KMS-11 (cell line): Measurements from ENCODE around the gene TUBA4A.
A peak's percentile ranks its signal among the peaks of the same experiment; 100 is the strongest.

Source experiments
- H2AFZ ChIP-seq: fragments of 200-600 bp; sonication (generic); 2 replicates; pipeline ENCODE4 v1.6.1; 2016; ENCODE audit warnings: antibody characterized with exemption, mixed run types, low read depth
- H3K27ac ChIP-seq: fragments of 200-600 bp; sonication (generic); 2 replicates; pipeline ENCODE4 v1.6.1; 2016; ENCODE audit warnings: mild to moderate bottlenecking, mixed run types
- H3K27me3 ChIP-seq: fragments of 200-600 bp; sonication (generic); 2 replicates; pipeline ENCODE4 v1.6.1; 2017; ENCODE audit warnings: mild to moderate bottlenecking, low read depth, mixed run types, moderate library complexity; ENCODE audit not compliant: insufficient read depth
- H3K36me3 ChIP-seq: fragments of 200-600 bp; sonication (generic); 2 replicates; pipeline ENCODE4 v1.6.1; 2017; ENCODE audit warnings: mild to moderate bottlenecking, mixed run types; ENCODE audit not compliant: insufficient read depth
- H3K4me1 ChIP-seq: fragments of 200-600 bp; sonication (generic); 2 replicates; pipeline ENCODE4 v1.6.1; 2016; ENCODE audit warnings: mild to moderate bottlenecking, low read depth, mixed run types; ENCODE audit not compliant: poor library complexity, severe bottlenecking
- H3K4me2 ChIP-seq: fragments of 200-600 bp; sonication (generic); 2 replicates; pipeline ENCODE4 v1.7.0; 2016; ENCODE audit warnings: mild to moderate bottlenecking, mixed run types
- H3K4me3 ChIP-seq: fragments of 200-600 bp; sonication (generic); IDR thresholded peaks from 2 replicates; pipeline ENCODE4 v1.6.1; 2017; ENCODE audit warnings: low read depth, low read length, mixed read lengths; ENCODE audit not compliant: insufficient read depth
- H3K79me2 ChIP-seq: fragments of 200-600 bp; sonication (generic); 2 replicates; pipeline ENCODE4 v1.6.1; 2016; ENCODE audit warnings: low read depth, mixed run types; ENCODE audit not compliant: insufficient read depth
- H3K9ac ChIP-seq: fragments of 200-600 bp; sonication (generic); 2 replicates; pipeline ENCODE4 v1.6.1; 2016; ENCODE audit warnings: mild to moderate bottlenecking, mixed run types
- H4K20me1 ChIP-seq: fragments of 200-600 bp; sonication (generic); 2 replicates; pipeline ENCODE4 v1.6.1; 2016; ENCODE audit warnings: mild to moderate bottlenecking, mixed run types; ENCODE audit not compliant: insufficient read depth
- TF ChIP-seq, protein P1 (sequence below): fragments of 200-600 bp; sonication (generic); conservative IDR thresholded peaks from 2 replicates; pipeline ENCODE4 v1.6.1; 2017; ENCODE audit warnings: low read depth, mild to moderate bottlenecking, antibody characterized with exemption, low read length, moderate library complexity, mixed read lengths

Gene TUBA4A

DNA sequence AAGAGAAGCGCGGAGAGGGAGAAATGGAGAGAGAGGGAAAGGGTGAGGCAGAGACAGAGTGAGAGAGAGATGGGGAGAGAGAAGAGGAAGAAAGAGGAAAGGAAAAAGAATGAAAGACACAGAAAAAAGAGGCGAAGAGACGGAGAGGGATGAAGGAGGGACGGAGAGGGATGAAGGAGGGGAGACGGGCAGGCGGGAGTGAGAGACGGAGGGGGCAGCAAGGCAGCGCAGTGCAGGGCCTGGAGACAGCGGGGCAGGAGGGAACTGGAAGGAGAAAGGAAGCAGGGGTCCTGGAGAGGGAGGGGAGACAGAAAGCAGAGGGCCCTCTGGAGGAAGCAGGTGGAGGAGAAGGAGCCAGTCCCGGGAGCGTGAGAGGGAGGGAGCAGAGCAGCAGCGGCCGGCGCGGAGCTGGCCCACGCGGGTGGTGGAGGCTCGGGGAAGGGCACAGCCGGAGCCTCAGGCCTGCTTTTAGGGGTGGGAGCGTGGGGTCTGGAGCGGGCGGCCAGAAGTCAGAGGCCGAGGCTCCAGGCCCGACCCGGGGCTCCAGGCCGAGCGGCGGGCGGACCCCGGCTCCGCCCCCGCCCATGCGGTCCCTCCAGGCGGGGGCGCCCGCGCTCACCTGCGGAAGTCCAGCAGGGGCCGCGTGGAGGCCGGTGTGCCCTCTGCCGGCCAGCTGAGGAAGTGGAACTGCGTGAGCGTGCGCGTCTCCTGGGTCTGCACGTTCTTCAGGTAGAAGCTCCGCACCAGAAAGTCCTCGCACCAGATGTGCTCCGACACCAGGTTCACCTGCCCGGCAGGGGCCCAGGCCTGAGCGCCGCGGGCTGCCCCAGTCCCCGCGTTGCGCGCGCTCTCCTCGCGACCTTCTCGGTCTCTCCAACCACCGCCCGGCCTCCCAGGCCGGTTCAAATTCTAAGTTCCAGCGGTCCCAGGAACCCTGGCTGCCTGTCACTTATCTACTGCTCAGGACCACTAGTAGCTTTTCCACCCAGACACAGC, 40.9 kb upstream of the TUBA4A start:
- Histone ChIP-seq H3K4me2 (peak overlapping the region; percentile 86), H3K9ac (peak overlapping the region; percentile 54; the same call in 1 of the 2 replicates), H3K27me3 (peaks cover 23% of the 10 kb centered on the region; the same call in 1 of the 2 replicates), H3K36me3 (no peaks in the 10 kb centered on the region), H3K79me2 (no peaks in the 10 kb centered on the region), H3K4me3 (no peak overlapping the region), H2AFZ (peak overlapping the region; percentile 83), H3K4me1 (peaks cover 7% of the 10 kb centered on the region), H4K20me1 (no peaks in the 10 kb centered on the region), H3K27ac (no peak overlapping the region)
- TF ChIP-seq, protein P1, sequence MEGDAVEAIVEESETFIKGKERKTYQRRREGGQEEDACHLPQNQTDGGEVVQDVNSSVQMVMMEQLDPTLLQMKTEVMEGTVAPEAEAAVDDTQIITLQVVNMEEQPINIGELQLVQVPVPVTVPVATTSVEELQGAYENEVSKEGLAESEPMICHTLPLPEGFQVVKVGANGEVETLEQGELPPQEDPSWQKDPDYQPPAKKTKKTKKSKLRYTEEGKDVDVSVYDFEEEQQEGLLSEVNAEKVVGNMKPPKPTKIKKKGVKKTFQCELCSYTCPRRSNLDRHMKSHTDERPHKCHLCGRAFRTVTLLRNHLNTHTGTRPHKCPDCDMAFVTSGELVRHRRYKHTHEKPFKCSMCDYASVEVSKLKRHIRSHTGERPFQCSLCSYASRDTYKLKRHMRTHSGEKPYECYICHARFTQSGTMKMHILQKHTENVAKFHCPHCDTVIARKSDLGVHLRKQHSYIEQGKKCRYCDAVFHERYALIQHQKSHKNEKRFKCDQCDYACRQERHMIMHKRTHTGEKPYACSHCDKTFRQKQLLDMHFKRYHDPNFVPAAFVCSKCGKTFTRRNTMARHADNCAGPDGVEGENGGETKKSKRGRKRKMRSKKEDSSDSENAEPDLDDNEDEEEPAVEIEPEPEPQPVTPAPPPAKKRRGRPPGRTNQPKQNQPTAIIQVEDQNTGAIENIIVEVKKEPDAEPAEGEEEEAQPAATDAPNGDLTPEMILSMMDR = peak; percentile 86

DNA sequence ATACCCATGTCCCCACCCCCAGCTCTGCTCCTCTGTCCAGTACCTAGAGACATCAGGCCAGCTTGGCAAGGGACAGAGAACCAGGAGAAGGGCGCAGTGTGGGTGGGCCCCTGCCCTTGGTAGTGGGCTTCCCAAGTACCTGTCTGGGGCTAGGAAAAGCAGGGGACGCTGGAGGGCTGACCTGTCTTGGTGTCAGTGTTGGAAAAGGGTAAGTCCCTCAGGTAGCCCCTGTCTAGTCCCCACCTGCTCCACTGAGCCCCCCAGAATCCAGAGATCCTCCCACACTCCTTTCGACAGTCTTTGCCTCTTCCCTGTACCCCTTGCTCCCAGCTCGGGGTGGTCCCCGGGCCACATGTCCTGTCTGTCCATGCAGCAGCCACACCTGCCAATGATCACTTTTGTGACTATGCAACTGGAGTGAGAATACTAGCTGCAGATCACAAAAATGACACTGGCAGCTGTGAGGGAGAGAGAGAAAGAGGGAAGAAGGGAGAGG, 40.1 kb upstream of the TUBA4A start:
- Histone ChIP-seq H3K4me2 (no peak overlapping the region), H3K27ac (no peak overlapping the region), H4K20me1 (no peaks in the 10 kb centered on the region), H3K36me3 (no peaks in the 10 kb centered on the region), H3K9ac (no peak overlapping the region), H3K27me3 (peaks cover 17% of the 10 kb centered on the region; the same call in 1 of the 2 replicates), H3K4me1 (peaks cover 7% of the 10 kb centered on the region), H3K79me2 (no peaks in the 10 kb centered on the region), H3K4me3 (no peak overlapping the region), H2AFZ (peak overlapping the region; percentile 83; the same call in 1 of the 2 replicates)
- TF ChIP-seq, protein P1 = no peak

DNA sequence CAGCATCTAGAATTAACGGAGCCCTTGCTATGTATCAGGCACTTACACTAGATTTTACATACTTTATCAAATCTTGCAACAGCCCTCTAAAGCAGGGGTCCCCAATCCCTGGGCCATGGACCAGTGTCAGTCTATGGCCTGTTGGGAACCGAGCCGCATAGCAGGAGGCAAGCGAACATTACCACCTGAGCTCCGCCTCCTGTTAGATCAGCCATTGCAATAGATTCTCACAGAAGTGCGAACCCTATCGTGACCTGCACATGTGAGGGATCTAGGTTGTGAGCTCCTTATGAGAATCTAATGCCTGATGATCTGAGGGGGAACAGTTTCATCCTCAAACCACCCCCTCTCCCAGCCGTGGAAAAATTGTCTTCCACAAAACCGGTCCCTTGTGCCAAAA, 38.9 kb upstream of the TUBA4A start:
- Histone ChIP-seq H4K20me1 (no peaks in the 10 kb centered on the region), H3K27ac (no peak overlapping the region), H3K27me3 (peaks cover 15% of the 10 kb centered on the region; the same call in 1 of the 2 replicates), H3K4me2 (no peak overlapping the region), H3K36me3 (no peaks in the 10 kb centered on the region), H3K4me1 (peaks cover 7% of the 10 kb centered on the region), H3K9ac (no peak overlapping the region), H2AFZ (no peak overlapping the region), H3K79me2 (no peaks in the 10 kb centered on the region), H3K4me3 (no peak overlapping the region)
- TF ChIP-seq, protein P1 = no peak

DNA sequence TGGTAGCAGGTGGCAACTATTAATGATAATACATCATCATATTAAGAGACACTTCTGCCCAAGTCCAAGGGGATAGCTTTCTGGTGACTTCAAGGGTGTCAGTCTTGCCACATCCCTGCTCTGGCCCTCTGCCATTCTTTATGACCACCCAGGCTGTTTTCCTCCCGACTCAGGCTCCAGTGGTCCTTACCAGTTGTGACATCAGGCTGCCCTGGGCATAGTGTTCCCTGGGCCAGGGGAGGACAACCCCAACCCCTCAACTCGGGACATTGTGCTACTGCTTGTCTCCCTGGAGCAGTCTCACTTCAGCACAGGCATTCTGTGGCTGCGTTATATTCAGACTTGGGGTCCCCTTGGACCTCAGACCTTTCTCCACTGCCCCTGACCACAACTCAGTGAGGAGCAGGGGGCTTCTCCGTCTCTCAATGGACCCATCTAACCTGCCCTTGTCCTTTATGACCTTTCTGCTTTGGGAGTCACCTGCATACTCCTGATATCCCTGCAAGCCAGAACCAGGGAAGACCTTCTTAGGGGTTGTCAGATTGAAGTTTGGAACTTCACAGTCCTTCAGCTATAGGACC, 38.3 kb upstream of the TUBA4A start:
- Histone ChIP-seq H4K20me1 (no peaks in the 10 kb centered on the region), H3K36me3 (no peaks in the 10 kb centered on the region), H3K27me3 (peaks cover 15% of the 10 kb centered on the region; the same call in 1 of the 2 replicates), H3K27ac (no peak overlapping the region), H2AFZ (no peak overlapping the region), H3K4me1 (peaks cover 7% of the 10 kb centered on the region), H3K4me2 (no peak overlapping the region), H3K79me2 (no peaks in the 10 kb centered on the region), H3K4me3 (no peak overlapping the region), H3K9ac (no peak overlapping the region)
- TF ChIP-seq, protein P1 = no peak
